A673 (cell line): ENCODE results near the gene KCNJ5. TPM values are rescaled to one million over a fixed set of nuclear protein-coding genes. Genes with fewer than 3 reads are reported as not detected.

Source experiments
- BruUV-seq: library from RNA; stranded (reverse); fragments of 400-500 nt; replicated peaks from 2 replicates; lab custom pipeline; 2021; lab: Mats Ljungman, UMichigan
- CTCF ChIA-PET: fragments of 300-600 bp; sonication (Branson Sonifier 250); formaldehyde crosslinking; loops from one replicate; lab custom pipeline; 2022; ENCODE audit warnings: antibody characterized with exemption; lab: Charles Lee
- POLR2A ChIA-PET: fragments of 300-600 bp; sonication (Branson Sonifier 250); formaldehyde crosslinking; loops from one replicate; lab custom pipeline; 2022; ENCODE audit warnings: antibody characterized with exemption; ENCODE audit not compliant: low non-redundant PET; lab: Charles Lee
- DNase-seq: peaks from one replicate; pipeline ENCODE4 v3.0.0-alpha.2; 2015; ENCODE audit warnings: low spot score
- H3K27ac ChIP-seq: fragments of 200-600 bp; sonication (generic); 2 replicates; pipeline ENCODE4 v1.5.1; 2016; ENCODE audit warnings: mixed run types, low read depth, mild to moderate bottlenecking, mixed read lengths, antibody characterized with exemption, low read length; ENCODE audit not compliant: poor library complexity, severe bottlenecking
- H3K27me3 ChIP-seq: fragments of 200-600 bp; sonication (generic); replicated peaks from 2 replicates; pipeline ENCODE4 v1.6.1; 2017; ENCODE audit warnings: mixed run types, low read depth, mild to moderate bottlenecking, mixed read lengths, antibody characterized with exemption, low read length; ENCODE audit not compliant: insufficient read depth, poor library complexity
- H3K36me3 ChIP-seq: fragments of 200-600 bp; sonication (generic); 2 replicates; pipeline ENCODE4 v1.6.1; 2016; ENCODE audit warnings: mixed run types, mild to moderate bottlenecking, mixed read lengths, antibody characterized with exemption, low read length; ENCODE audit not compliant: insufficient read depth, poor library complexity, severe bottlenecking
- H3K4me1 ChIP-seq: fragments of 200-600 bp; sonication (generic); 2 replicates; pipeline ENCODE4 v1.6.1; 2017; ENCODE audit warnings: mixed run types, mild to moderate bottlenecking, mixed read lengths, antibody characterized with exemption, low read length; ENCODE audit not compliant: insufficient read depth, poor library complexity, severe bottlenecking
- H3K4me3 ChIP-seq: fragments of 200-600 bp; sonication (generic); 2 replicates; pipeline ENCODE4 v1.5.1; 2016; ENCODE audit warnings: low read depth, mixed run types, mild to moderate bottlenecking, mixed read lengths, low read length; ENCODE audit not compliant: poor library complexity, severe bottlenecking
- H3K9me3 ChIP-seq: fragments of 200-600 bp; sonication (generic); 2 replicates; pipeline ENCODE4 v1.6.1; 2016; ENCODE audit warnings: mixed run types, low read depth, mild to moderate bottlenecking, mixed read lengths, antibody characterized with exemption, low read length; ENCODE audit not compliant: poor library complexity, severe bottlenecking
- EZH2 ChIP-seq: fragments of 200-600 bp; sonication (generic); IDR thresholded peaks from 2 replicates; pipeline ENCODE4 v1.6.1; 2017; ENCODE audit warnings: borderline replicate concordance, low read depth, mild to moderate bottlenecking, mixed read lengths, antibody characterized with exemption, low read length; ENCODE audit not compliant: poor library complexity, severe bottlenecking
- intact Hi-C: fragments of 100-400 bp; cut with micrococcal nuclease; formaldehyde crosslinking; loops from one replicate; pipeline ENCODE4 v1.10.0; 2022; ENCODE audit not compliant: unreplicated experiment
- total RNA-seq: library from RNA; stranded (reverse); gene quantifications from 2 replicates; pipeline ENCODE4 v1.2.3, GENCODE V29; 2021
- TF ChIP-seq, protein P1 (sequence below): fragments of 300-800, 200-600 bp; sonication (generic); conservative IDR thresholded peaks from 2 replicates; pipeline ENCODE4 v1.5.1; 2017; ENCODE audit warnings: low read depth, mild to moderate bottlenecking, antibody characterized with exemption, low read length, moderate library complexity, mixed read lengths

KCNJ5 gene
- total RNA-seq, 1 experiment from 2014 or later: not detected

DNA sequence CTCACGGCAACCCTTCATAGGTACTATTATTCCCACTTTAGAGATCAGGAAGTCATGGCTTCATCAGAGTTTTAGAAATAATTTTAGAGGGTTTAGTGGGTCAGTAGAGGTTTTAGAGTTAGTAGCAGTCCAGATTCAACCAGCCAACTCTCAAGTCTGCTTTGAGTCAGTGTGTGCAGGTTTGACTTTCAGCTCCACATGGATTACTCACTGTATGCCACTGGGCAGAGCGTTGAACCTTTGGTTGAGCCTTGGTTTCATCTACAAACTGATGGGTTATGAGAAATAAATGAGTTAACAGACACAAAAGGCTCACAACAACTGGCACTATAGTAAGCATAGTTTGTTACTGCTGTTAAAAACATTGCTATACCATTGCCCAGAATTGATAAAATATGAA, 70.5 kb downstream of the KCNJ5 start:
- H3K27ac ChIP-seq: no peak overlapping the region
- no peaks in the 10 kb centered on the region for H3K27me3 ChIP-seq
- ChIA-PET CTCF (no interaction called here), POLR2A (no interaction called here)
- H3K36me3 ChIP-seq: no peaks in the 10 kb centered on the region
- no peak for TF ChIP-seq EZH2
- TF ChIP-seq, protein P1, sequence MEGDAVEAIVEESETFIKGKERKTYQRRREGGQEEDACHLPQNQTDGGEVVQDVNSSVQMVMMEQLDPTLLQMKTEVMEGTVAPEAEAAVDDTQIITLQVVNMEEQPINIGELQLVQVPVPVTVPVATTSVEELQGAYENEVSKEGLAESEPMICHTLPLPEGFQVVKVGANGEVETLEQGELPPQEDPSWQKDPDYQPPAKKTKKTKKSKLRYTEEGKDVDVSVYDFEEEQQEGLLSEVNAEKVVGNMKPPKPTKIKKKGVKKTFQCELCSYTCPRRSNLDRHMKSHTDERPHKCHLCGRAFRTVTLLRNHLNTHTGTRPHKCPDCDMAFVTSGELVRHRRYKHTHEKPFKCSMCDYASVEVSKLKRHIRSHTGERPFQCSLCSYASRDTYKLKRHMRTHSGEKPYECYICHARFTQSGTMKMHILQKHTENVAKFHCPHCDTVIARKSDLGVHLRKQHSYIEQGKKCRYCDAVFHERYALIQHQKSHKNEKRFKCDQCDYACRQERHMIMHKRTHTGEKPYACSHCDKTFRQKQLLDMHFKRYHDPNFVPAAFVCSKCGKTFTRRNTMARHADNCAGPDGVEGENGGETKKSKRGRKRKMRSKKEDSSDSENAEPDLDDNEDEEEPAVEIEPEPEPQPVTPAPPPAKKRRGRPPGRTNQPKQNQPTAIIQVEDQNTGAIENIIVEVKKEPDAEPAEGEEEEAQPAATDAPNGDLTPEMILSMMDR: no peak
- no peak for DNase-seq
- no peaks in the 10 kb centered on the region for H3K4me1 ChIP-seq
- H3K9me3 ChIP-seq: no peaks in the 10 kb centered on the region
- intact Hi-C loops: no loop called here
- no TSS peak for BruUV-seq
- H3K4me3 ChIP-seq: no peak overlapping the region

DNA sequence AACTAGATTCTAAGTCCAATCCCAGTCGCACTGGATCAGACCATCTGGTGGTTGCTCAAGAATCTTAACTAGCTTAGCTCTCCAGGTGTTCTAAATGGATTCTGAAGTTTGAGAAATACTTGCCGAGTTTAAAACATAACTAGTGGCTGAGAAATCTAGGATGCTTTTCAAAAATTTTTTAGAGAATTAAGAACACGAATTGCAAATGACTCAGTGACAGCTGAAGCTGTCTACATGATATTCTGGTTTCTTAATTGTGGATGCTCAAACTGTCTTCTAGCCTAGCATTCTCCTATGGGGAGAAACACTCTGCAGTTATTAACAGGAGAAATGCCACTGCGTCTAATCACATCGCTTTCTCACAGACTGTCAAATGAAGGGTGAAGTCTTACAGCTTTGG, 71.7 kb downstream of the KCNJ5 start:
- CTCF ChIA-PET: no interaction called here
- H3K9me3 ChIP-seq: no peaks in the 10 kb centered on the region
- H3K4me1 ChIP-seq: no peaks in the 10 kb centered on the region
- no TSS peak for BruUV-seq
- intact Hi-C loops: no loop called here
- TF ChIP-seq, protein P1: no peak
- no peak for TF ChIP-seq EZH2
- H3K36me3 ChIP-seq: no peaks in the 10 kb centered on the region
- H3K27me3 ChIP-seq: no peaks in the 10 kb centered on the region
- POLR2A ChIA-PET: interaction anchor here (0.5 kb wide), 1 partner anchor 39 kb away, joined by 7 read pairs; no protein-coding TSS in a partner anchor
- DNase-seq: no peak
- no peak overlapping the region for H3K4me3 ChIP-seq
- H3K27ac ChIP-seq: no peak overlapping the region

DNA sequence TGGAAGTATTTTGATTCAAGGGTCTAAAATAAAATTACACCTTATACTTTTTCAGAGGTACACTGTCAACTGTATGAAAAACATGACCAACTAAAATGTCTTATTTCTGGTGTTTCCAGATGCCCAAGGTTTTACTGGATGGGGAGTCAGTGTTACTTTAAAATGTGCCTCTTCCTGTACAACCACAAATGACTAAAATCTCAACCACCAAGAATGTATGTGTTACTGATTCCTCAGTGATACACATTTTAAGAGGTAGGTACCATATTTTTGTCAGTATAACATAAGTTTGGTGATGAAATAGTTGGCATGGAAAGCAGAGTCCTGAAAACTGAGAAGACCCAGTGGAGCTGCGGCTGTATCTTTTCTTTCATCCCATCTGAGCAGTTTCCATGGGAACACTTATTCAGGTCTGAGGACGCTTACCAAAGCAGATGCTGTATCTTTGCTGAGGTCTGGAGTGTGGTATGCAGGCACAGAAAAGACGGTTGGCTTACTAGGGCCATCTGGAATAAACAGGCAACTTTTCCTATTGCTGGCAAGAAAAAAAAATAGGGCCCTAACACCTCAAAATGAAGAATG, 72.7 kb downstream of the KCNJ5 start:
- TF ChIP-seq, protein P1: no peak
- TF ChIP-seq EZH2: no peak
- ChIA-PET CTCF (no interaction called here), POLR2A (no interaction called here)
- peaks cover under 1% of the 10 kb centered on the region for H3K36me3 ChIP-seq
- no peak overlapping the region for H3K27ac ChIP-seq
- H3K4me1 ChIP-seq: no peaks in the 10 kb centered on the region
- no peaks in the 10 kb centered on the region for H3K27me3 ChIP-seq
- BruUV-seq: no TSS peak
- intact Hi-C loops: no loop called here
- DNase-seq: no peak
- no peak overlapping the region for H3K4me3 ChIP-seq
- no peaks in the 10 kb centered on the region for H3K9me3 ChIP-seq
